Brain microvascular endothelial cell (primary cell): ENCODE results near the gene IL2RG.
A peak's percentile ranks its signal among the peaks of the same experiment; 100 is the strongest.

ENCODE experiments used
- DNase-seq: peaks from one replicate; pipeline ENCODE4 v3.0.0-alpha.2; 2020
- H3K27ac ChIP-seq: fragments of 250-450 bp; sonication (Bioruptor Pico); 2 replicates; pipeline ENCODE4 v1.5.1; 2020; ENCODE audit warnings: mild to moderate bottlenecking, moderate library complexity
- H3K27me3 ChIP-seq: fragments of 250-450 bp; sonication (Bioruptor Pico); replicated peaks from 2 replicates; pipeline ENCODE4 v1.5.1; 2020; ENCODE audit warnings: mild to moderate bottlenecking
- H3K36me3 ChIP-seq: fragments of 250-450 bp; sonication (Bioruptor Pico); replicated peaks from 2 replicates; pipeline ENCODE4 v1.5.1; 2020; ENCODE audit warnings: mild to moderate bottlenecking
- H3K4me3 ChIP-seq: 2 replicates; pipeline ENCODE4 v1.5.1; 2011; ENCODE audit warnings: low read depth, mild to moderate bottlenecking, control low read depth, low read length, moderate library complexity
- in situ Hi-C: cut with HindIII; loops from 2 replicates; pipeline ENCODE4 v1.10.0; 2017; ENCODE audit warnings: low sequenced_read_pairs, low pct_ligation_motif_present
- TF ChIP-seq, protein P1 (sequence below): IDR thresholded peaks from 2 replicates; pipeline ENCODE4 v1.5.1; 2011; ENCODE audit warnings: low read depth, mild to moderate bottlenecking, moderate library complexity, low read length, control low read depth, inconsistent platforms; ENCODE audit errors: missing control alignments

The IL2RG gene

DNA sequence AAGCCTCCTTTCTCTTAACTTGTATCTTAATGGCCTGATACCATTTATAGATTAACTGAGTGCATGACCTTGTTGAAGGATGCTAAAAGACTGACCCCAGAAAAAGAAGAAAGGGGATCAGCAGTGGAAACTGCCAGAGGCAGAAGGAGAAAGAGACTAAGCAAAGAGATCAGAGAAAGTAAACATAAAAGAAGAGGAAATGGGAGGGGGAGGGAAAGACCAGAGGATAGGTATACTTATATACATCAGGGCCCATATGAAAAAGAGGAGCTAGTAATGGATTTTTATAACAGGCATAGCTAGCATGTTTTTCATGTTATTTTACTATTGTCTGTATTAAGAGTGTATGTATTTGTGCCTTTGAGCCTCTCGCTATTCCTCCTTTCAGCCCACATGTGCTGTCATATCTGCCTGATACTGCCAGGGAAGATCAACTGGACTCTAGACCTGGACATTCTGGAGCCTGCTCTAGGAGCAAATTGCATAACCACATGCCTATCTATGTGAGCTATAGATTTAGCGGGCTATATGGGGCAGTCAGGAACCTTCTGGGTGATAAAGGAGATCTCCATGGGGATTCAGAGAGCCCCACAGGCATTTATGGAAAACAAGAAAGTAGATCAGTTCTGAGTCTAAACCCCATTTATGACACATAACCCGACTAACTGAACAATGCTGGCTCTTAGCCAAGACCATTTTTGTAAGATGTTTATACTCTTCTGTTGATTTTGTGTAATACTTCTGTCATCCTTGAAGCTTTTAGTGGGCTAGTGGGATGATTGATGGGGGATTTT, 29.9 kb downstream of the IL2RG start:
- Histone ChIP-seq H3K27ac (no peak overlapping the region), H3K27me3 (no peaks in the 10 kb centered on the region), H3K36me3 (no peaks in the 10 kb centered on the region), H3K4me3 (no peak overlapping the region)
- DNase-seq, result peak; percentile 18
- TF ChIP-seq, protein P1, sequence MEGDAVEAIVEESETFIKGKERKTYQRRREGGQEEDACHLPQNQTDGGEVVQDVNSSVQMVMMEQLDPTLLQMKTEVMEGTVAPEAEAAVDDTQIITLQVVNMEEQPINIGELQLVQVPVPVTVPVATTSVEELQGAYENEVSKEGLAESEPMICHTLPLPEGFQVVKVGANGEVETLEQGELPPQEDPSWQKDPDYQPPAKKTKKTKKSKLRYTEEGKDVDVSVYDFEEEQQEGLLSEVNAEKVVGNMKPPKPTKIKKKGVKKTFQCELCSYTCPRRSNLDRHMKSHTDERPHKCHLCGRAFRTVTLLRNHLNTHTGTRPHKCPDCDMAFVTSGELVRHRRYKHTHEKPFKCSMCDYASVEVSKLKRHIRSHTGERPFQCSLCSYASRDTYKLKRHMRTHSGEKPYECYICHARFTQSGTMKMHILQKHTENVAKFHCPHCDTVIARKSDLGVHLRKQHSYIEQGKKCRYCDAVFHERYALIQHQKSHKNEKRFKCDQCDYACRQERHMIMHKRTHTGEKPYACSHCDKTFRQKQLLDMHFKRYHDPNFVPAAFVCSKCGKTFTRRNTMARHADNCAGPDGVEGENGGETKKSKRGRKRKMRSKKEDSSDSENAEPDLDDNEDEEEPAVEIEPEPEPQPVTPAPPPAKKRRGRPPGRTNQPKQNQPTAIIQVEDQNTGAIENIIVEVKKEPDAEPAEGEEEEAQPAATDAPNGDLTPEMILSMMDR, result no peak
- in situ Hi-C loops, result no loop called here

DNA sequence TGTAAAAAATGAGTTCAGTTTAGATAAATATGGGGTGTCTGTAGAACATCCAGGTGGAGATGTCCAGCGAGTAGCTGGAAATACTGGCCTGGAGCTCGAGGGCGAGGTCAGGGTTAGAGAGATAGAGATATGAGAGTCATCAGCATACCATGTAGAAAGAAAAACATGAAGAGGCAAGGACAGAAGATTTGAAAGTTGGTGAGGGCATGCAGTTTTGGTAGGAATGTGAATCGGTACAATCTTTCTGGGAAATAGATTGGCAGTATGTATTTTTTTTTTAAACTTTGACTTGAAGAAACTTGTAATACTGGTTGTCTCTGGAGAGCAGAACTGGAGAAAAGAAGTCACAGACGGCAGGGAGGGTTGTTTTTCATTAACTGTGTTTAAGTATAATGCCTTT, 40.8 kb downstream of the IL2RG start:
- no peaks in the 10 kb centered on the region for H3K27me3 ChIP-seq
- TF ChIP-seq, protein P1, result no peak
- in situ Hi-C loops, result no loop called here
- H3K36me3 ChIP-seq, result no peaks in the 10 kb centered on the region
- no peak for DNase-seq
- H3K27ac ChIP-seq, result no peak overlapping the region
- no peak overlapping the region for H3K4me3 ChIP-seq

DNA sequence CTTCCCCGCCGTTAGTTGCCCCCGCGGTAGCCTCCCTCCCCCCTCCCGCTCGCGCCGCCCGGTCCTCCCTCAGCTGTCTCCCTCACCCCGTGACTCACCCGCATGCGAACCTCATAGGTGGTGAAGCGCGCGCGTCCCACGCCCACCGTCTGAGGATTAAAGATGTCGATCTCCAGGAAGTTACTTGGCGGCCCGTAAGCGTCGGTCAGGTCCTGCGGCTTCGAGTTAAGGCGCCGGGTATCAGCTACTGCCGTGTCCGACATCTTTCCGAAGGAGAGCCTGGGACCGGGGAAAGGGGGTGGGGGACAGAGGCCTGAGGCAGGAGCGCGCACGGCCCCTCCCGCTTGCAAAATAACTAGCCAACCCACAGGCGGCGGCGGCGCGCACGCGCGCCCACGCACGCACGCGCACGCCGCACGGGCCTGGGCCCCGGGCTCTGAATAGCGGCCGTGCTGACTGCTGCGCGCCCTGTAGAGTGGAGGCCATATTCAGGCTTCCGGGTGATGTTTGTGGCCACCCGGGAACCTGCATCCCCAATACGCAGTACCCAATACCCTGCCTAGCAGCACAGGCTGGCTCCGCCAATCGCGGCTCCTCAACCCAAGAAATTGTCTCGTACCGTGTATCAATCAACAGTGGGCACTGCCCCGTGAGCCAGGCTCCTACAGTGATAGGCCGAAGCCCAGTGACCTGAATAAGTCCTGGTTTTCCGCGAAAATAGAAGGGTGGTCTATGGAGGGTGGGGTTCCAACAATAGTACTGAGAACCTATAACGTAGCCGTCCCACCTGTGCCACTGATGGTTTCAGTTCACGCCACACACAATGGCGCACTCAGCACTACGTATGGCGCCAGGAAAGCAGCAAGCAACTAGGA, 43.1 kb downstream of the IL2RG start, which contains the start of gene SNX12:
Gene SNX12, minus strand, starts transcription at position 291 of the 875 bp plus-strand sequence. Its CDS starts 28 bp downstream, at position 263.
- TF ChIP-seq, protein P1, result no peak

DNA sequence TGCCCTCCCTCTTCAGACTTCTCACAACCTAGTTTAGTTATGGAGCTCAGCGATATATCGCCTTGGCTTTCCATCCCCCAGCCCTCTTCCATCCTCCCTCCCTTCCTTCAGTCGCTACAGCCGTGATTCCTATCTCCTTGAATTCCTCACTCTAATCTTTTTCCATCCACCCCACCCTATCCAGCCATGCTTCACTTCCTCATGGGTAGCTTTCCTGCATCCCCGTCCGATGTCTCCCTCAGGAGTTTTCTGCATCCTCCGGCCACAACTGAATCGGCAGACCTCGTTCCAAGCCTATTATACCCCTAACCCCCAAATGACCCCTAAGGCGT, 43.7 kb downstream of the IL2RG start:
- peak; percentile 2 for DNase-seq
- Histone ChIP-seq H3K27me3 (no peaks in the 10 kb centered on the region), H3K36me3 (no peaks in the 10 kb centered on the region), H3K4me3 (peak overlapping the region; percentile 73), H3K27ac (peak overlapping the region; percentile 93)
- TF ChIP-seq, protein P1, result no peak
- in situ Hi-C loops, result no loop called here

More for the DNA sequence above, 43.1 kb downstream of the IL2RG start, which contains the start of gene SNX12:
- in situ Hi-C loops, result no loop called here
- H3K36me3 ChIP-seq, result no peaks in the 10 kb centered on the region
- H3K4me3 ChIP-seq, result peak within 1 kb of the TSS; percentile 73
- DNase-seq, result peak; percentile 94
- no peaks in the 10 kb centered on the region for H3K27me3 ChIP-seq
- H3K27ac ChIP-seq, result peak within 1 kb of the TSS; percentile 93

DNA sequence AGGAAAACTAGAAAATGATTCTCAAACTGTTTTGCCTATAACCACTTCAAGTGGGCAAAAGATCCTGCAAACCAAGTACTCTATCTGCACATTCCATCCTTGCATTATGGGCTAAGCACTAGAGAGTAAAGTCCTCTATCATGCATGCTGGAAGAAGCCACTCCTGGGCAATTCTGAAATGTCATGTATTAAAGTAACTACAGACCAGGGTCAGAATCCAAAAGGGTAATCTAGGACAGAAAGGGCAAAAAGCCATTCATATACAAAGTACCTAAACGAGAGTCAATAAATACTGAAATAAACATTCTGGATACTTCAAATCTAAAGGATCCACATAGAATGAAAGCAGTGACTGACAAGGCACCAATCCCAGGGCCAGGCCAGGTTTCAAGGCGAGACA, 44.3 kb downstream of the IL2RG start:
- no peak for DNase-seq
- Histone ChIP-seq H3K4me3 (peak overlapping the region; percentile 73), H3K36me3 (no peaks in the 10 kb centered on the region), H3K27me3 (no peaks in the 10 kb centered on the region), H3K27ac (peak overlapping the region; percentile 93)
- TF ChIP-seq, protein P1, result no peak
- in situ Hi-C loops, result no loop called here
